Measurements from ENCODE around the gene TAF4. TPM values are rescaled to one million over a fixed set of nuclear protein-coding genes. Genes with fewer than 3 reads are reported as not detected.

Gene TAF4
- polyA plus RNA-seq, 4 donors = 4.6 to 18.3 (median 7.9) TPM

Other genes with a start within 250 kb of the TAF4 start
- 10 to 100 TPM; 11.9 to 47.0 (median 18.2) TPM for gene LSM14B, start 56.6 kb upstream of the TAF4 start, polyA plus RNA-seq
- 100 to 1,000 TPM; 136 to 378 (median 310) TPM for gene PSMA7, start 77.5 kb upstream of the TAF4 start, polyA plus RNA-seq
- 10 to 100 TPM in 2 of 4 donors, 1 to 10 TPM in 2; 7.5 to 17.5 (median 11.3) TPM for gene SS18L1, start 77.9 kb upstream of the TAF4 start, polyA plus RNA-seq
- gene MTG2, start 117.1 kb upstream of the TAF4 start, polyA plus RNA-seq = 10 to 100 TPM; 24.9 to 39.4 (median 31.5) TPM
- gene HRH3, start 154.4 kb upstream of the TAF4 start, polyA plus RNA-seq = under 1 TPM in 2 of 4 donors, not detected in 2; 0.06 to 0.31 TPM
- 10 to 100 TPM; 19.9 to 36.9 (median 29.3) TPM for gene OSBPL2, start 172.6 kb upstream of the TAF4 start, polyA plus RNA-seq
- 10 to 100 TPM; 44.5 to 93.4 (median 88.3) TPM for gene ADRM1, start 237.1 kb upstream of the TAF4 start, polyA plus RNA-seq

Data from small intestine (tissue), 4 donors.